HCT116 (cell line): ENCODE measurements around the gene FRMD4A. TPM values are rescaled to one million over a fixed set of nuclear protein-coding genes. Genes with fewer than 3 reads are reported as not detected.

Experiments used
- ATAC-seq: fragments of 200-7000 bp; cut with Tn5 transposase; 2 replicates; pipeline ENCODE4 v1.9.1; 2020; ENCODE audit warnings: mild to moderate bottlenecking, moderate library complexity
- BruUV-seq: library from RNA; stranded (reverse); fragments of 400-500 nt; replicated peaks from 2 replicates; lab custom pipeline; 2021; lab: Mats Ljungman, UMichigan
- CTCF ChIA-PET: fragments of 300-600 bp; sonication (Branson Sonifier 250); formaldehyde crosslinking; loops from one replicate; lab custom pipeline; 2021; ENCODE audit warnings: antibody characterized with exemption; lab: Charles Lee
- POLR2A ChIA-PET: fragments of 300-600, 350-600 bp; sonication (Branson Sonifier 250); formaldehyde crosslinking; loops from one replicate; lab custom pipeline; 2021; ENCODE audit warnings: antibody characterized with exemption; lab: Charles Lee
- RAD21 ChIA-PET, 2 experiments: fragments of 300-600 bp; sonication (Branson Sonifier 250); formaldehyde crosslinking; loops; one replicate each; lab custom pipeline; 2023; ENCODE audit warnings: low total read pairs in 2 of 2; ENCODE audit not compliant: uncharacterized antibody in 2 of 2, unreplicated experiment in 2 of 2, low non-redundant PET in 1 of 2; lab: Charles Lee
- DNase-seq: peaks from one replicate; pipeline ENCODE4 v3.0.0-alpha.2; 2010; ENCODE audit warnings: low read depth, low spot score
- H2AFZ ChIP-seq: fragments of 200-600 bp; shearing (Covaris generic), sonication (generic); 2 replicates; pipeline ENCODE4 v1.6.1; 2017; ENCODE audit warnings: low read depth, mixed run types, mixed read lengths, antibody characterized with exemption, low read length; ENCODE audit not compliant: poor library complexity, severe bottlenecking
- H3K27ac ChIP-seq: 2 replicates; pipeline ENCODE4 v1.5.1; 2012; ENCODE audit warnings: low read depth, low read length
- H3K27me3 ChIP-seq: fragments of 200-600 bp; sonication (generic); 2 replicates; pipeline ENCODE4 v1.6.1; 2016; ENCODE audit warnings: mixed run types, low read length, mixed read lengths; ENCODE audit not compliant: insufficient read depth
- H3K36me3 ChIP-seq, 2 experiments: fragments of 200-500 bp in 1 of 2; fragments of 200-600 bp in 1 of 2; sonication (Bioruptor generic) in 1 of 2; sonication (generic) in 1 of 2; 2 replicates each; pipeline versions ENCODE4 v1.5.1 to v1.6.1; 2014 to 2016; ENCODE audit warnings: low read length in 2 of 2, inconsistent platforms in 1 of 2, mixed read lengths in 1 of 2, mixed run types in 1 of 2; ENCODE audit not compliant: insufficient read depth in 2 of 2, control insufficient read depth in 1 of 2
- H3K4me1 ChIP-seq, 2 experiments: fragments of 200-600 bp in 1 of 2; sonication (generic) in 1 of 2; 2 replicates each; pipeline versions ENCODE4 v1.5.1 to v1.6.1; 2012 to 2017; ENCODE audit warnings: low read length in 2 of 2, inconsistent platforms in 1 of 2, mild to moderate bottlenecking in 1 of 2, mixed read lengths in 1 of 2, mixed run types in 1 of 2, moderate library complexity in 1 of 2; ENCODE audit not compliant: insufficient read depth in 2 of 2, control insufficient read depth in 1 of 2
- H3K4me2 ChIP-seq: fragments of 200-600 bp; sonication (generic); 2 replicates; pipeline ENCODE4 v1.6.1; 2017; ENCODE audit warnings: mixed run types, low read length, mixed read lengths
- H3K4me3 ChIP-seq, 2 experiments: fragments of 200-600 bp in 1 of 2; sonication (generic) in 1 of 2; replicated peaks in 1 of 2; 2 replicates each; pipeline ENCODE4 v1.5.1; 2011 to 2016; ENCODE audit warnings: low read length in 2 of 2, control low read depth in 1 of 2, low read depth in 1 of 2, mild to moderate bottlenecking in 1 of 2, mixed read lengths in 1 of 2, mixed run types in 1 of 2
- H3K79me2 ChIP-seq: fragments of 200-600 bp; sonication (generic); 2 replicates; pipeline ENCODE4 v1.6.1; 2017; ENCODE audit warnings: mild to moderate bottlenecking, mixed run types, low read length, moderate library complexity, mixed read lengths; ENCODE audit not compliant: insufficient read depth
- H3K9ac ChIP-seq: fragments of 200-600 bp; sonication (generic); 2 replicates; pipeline ENCODE4 v1.6.1; 2016; ENCODE audit warnings: low read length, mixed read lengths
- H3K9me2 ChIP-seq: fragments of 200-600 bp; sonication (generic), shearing (Covaris generic); 2 replicates; pipeline ENCODE4 v1.6.1; 2017; ENCODE audit warnings: mixed run types, mild to moderate bottlenecking, moderate library complexity; ENCODE audit not compliant: insufficient read depth
- H3K9me3 ChIP-seq, 2 experiments: fragments of 200-500 bp in 1 of 2; fragments of 200-600 bp in 1 of 2; sonication (Bioruptor generic) in 1 of 2; sonication (generic) in 1 of 2; 2 replicates each; pipeline ENCODE4 v1.6.1; 2014 to 2017; ENCODE audit warnings: low read length in 2 of 2, mixed read lengths in 2 of 2, inconsistent platforms in 1 of 2, low read depth in 1 of 2, mild to moderate bottlenecking in 1 of 2, mixed run types in 1 of 2, moderate library complexity in 1 of 2; ENCODE audit not compliant: control insufficient read depth in 1 of 2, insufficient read depth in 1 of 2
- H4K20me1 ChIP-seq: fragments of 200-600 bp; sonication (generic), shearing (Covaris generic); 2 replicates; pipeline ENCODE4 v1.6.1; 2017; ENCODE audit warnings: mixed run types, mild to moderate bottlenecking, moderate library complexity; ENCODE audit not compliant: insufficient read depth
- ATF3 ChIP-seq: IDR thresholded peaks from 2 replicates; pipeline ENCODE4 v1.6.1; 2012
- CBX3 ChIP-seq: IDR thresholded peaks from 2 replicates; pipeline ENCODE4 v1.6.1; 2012; ENCODE audit warnings: low read depth
- EZH2phosphoT487 ChIP-seq: fragments of 200-600 bp; IDR thresholded peaks from 2 replicates; pipeline ENCODE4 v1.6.1; 2018; ENCODE audit warnings: antibody characterized with exemption, borderline replicate concordance
- FOSL1 ChIP-seq: IDR thresholded peaks from 2 replicates; pipeline ENCODE4 v1.6.1; 2012; ENCODE audit warnings: low read depth
- MAX ChIP-seq: IDR thresholded peaks from 2 replicates; pipeline ENCODE4 v1.6.1; 2012
- POLR2A ChIP-seq: IDR thresholded peaks from 2 replicates; pipeline ENCODE4 v1.7.0; 2011; ENCODE audit warnings: borderline replicate concordance; ENCODE audit not compliant: insufficient read depth, insufficient read length; ENCODE audit errors: extremely low read depth
- POLR2AphosphoS5 ChIP-seq: IDR thresholded peaks from 2 replicates; pipeline ENCODE4 v1.6.1; 2011; ENCODE audit warnings: mild to moderate bottlenecking, low read depth, low read length, moderate library complexity
- RAD21 ChIP-seq: IDR thresholded peaks from 2 replicates; pipeline ENCODE4 v1.6.1; 2012; ENCODE audit warnings: low read depth, mild to moderate bottlenecking
- SIN3A ChIP-seq: IDR thresholded peaks from 2 replicates; pipeline ENCODE4 v1.6.1; 2012; ENCODE audit warnings: low read depth
- SRF ChIP-seq: IDR thresholded peaks from 2 replicates; pipeline ENCODE4 v1.6.1; 2012; ENCODE audit warnings: low read depth
- YY1 ChIP-seq: IDR thresholded peaks from 2 replicates; pipeline ENCODE4 v1.6.1; 2011; ENCODE audit warnings: low read length, low read depth, moderate library complexity, mild to moderate bottlenecking; ENCODE audit not compliant: insufficient replicate concordance; ENCODE audit errors: extremely low read depth
- ZBTB33 ChIP-seq: IDR thresholded peaks from 2 replicates; pipeline ENCODE4 v1.6.1; 2011; ENCODE audit warnings: mild to moderate bottlenecking, low read length, moderate library complexity; ENCODE audit not compliant: insufficient replicate concordance; ENCODE audit errors: extremely low read depth
- ZFX ChIP-seq: fragments of 450-650 bp; IDR thresholded peaks from 2 replicates; pipeline ENCODE4 v1.6.1; 2017
- intact Hi-C: fragments of 100-400 bp; cut with micrococcal nuclease; formaldehyde crosslinking; loops from 2 replicates; pipeline ENCODE4 v1.10.0; 2022
- total RNA-seq: library from RNA; stranded (reverse); gene quantifications from one replicate; pipeline ENCODE4 v1.2.1, GENCODE V29; 2021; ENCODE audit not compliant: unreplicated experiment

Gene FRMD4A
- total RNA-seq, 1 experiment from 2014 or later: 0.20 TPM

- DNase-seq (no peak), ATAC-seq (no peak)
- H3K9me2 ChIP-seq: no peaks in the 10 kb centered on the region
- H3K9me3 ChIP-seq: no peaks in the 10 kb centered on the region
- H3K36me3 ChIP-seq: no peaks in the 10 kb centered on the region
- TF ChIP-seq FOSL1 (no peak), POLR2AphosphoS5 (no peak), SIN3A (no peak), CBX3 (no peak), EZH2phosphoT487 (no peak), ZFX (no peak), ZBTB33 (no peak), RAD21 (no peak), MAX (no peak), ATF3 (no peak), YY1 (no peak), POLR2A (no peak), SRF (no peak)
- ChIA-PET CTCF (no interaction called here), POLR2A (no interaction called here), RAD21 (no interaction called here)
- no peak overlapping the region for H2AFZ ChIP-seq
- intact Hi-C loops: no loop called here
- no peak overlapping the region for H3K9ac ChIP-seq
- no peak overlapping the region for H3K4me3 ChIP-seq
- H3K79me2 ChIP-seq: no peaks in the 10 kb centered on the region
- H4K20me1 ChIP-seq: no peaks in the 10 kb centered on the region
- peaks cover 74% of the 10 kb centered on the region for H3K27me3 ChIP-seq
- H3K4me2 ChIP-seq: no peak overlapping the region
- H3K4me1 ChIP-seq: no peaks in the 10 kb centered on the region
- BruUV-seq: no TSS peak
- no peak overlapping the region for H3K27ac ChIP-seq
Measured at GRCh38 chr10:14010101-14010558, 320.6 kb downstream of the FRMD4A start.
